SK-N-SH treated with all-trans-retinoic acid at 6 μM for 48 hours (cell line): Measurements from ENCODE around the gene LRRC23.
"Not testable (repeated sequence)": the region's sequence is repeated elsewhere in the genome, so short reads cannot be mapped to it uniquely, and the experiment has no call there.

Source experiments
- ATAC-seq: fragments of 200-7000 bp; cut with Tn5 transposase; 3 replicates; pipeline ENCODE4 v1.9.1; 2020; ENCODE audit warnings: mild to moderate bottlenecking, moderate library complexity
- ARNTL ChIP-seq: fragments of 450-650 bp; formaldehyde crosslinking; IDR thresholded peaks from 2 replicates; pipeline ENCODE4 v1.5.0; 2020; ENCODE audit warnings: low read depth, mild to moderate bottlenecking, moderate library complexity, borderline replicate concordance
- BACH2 ChIP-seq: fragments of 250-450 bp; sonication (Bioruptor Pico); IDR thresholded peaks from 2 replicates; pipeline ENCODE4 v1.9.0; 2021; ENCODE audit warnings: mild to moderate bottlenecking, borderline replicate concordance
- ESRRG ChIP-seq: fragments of 250-450 bp; sonication (Bioruptor Pico); IDR thresholded peaks from 2 replicates; pipeline ENCODE4 v1.6.1; 2021; ENCODE audit warnings: mild to moderate bottlenecking
- GLIS3 ChIP-seq: fragments of 250-450 bp; sonication (Bioruptor Pico); IDR thresholded peaks from 2 replicates; pipeline ENCODE4 v1.5.0; 2020; ENCODE audit warnings: mild to moderate bottlenecking, moderate library complexity
- ISL1 ChIP-seq: fragments of 250-450 bp; sonication (Bioruptor Pico); IDR thresholded peaks from 2 replicates; pipeline ENCODE4 v2.1.2; 2022; ENCODE audit warnings: mild to moderate bottlenecking, moderate library complexity
- PPARA ChIP-seq: fragments of 250-450 bp; sonication (Bioruptor Pico); IDR thresholded peaks from 2 replicates; pipeline ENCODE4 v1.5.0; 2020; ENCODE audit warnings: mild to moderate bottlenecking, borderline replicate concordance
- RARB ChIP-seq: fragments of 250-450 bp; sonication (Bioruptor Pico); IDR thresholded peaks from 2 replicates; pipeline ENCODE4 v1.8.0; 2021; ENCODE audit warnings: mild to moderate bottlenecking, moderate library complexity
- SNAI2 ChIP-seq: fragments of 250-450 bp; sonication (Bioruptor Pico); IDR thresholded peaks from 2 replicates; pipeline ENCODE4 v1.5.0; 2020; ENCODE audit warnings: mild to moderate bottlenecking, moderate library complexity
- TCF4 ChIP-seq: fragments of 250-450 bp; sonication (Bioruptor Pico); IDR thresholded peaks from 2 replicates; pipeline ENCODE4 v1.8.0; 2021; ENCODE audit warnings: mild to moderate bottlenecking, moderate library complexity, borderline replicate concordance
- TOX ChIP-seq: fragments of 250-450 bp; sonication (Bioruptor Pico); IDR thresholded peaks from 2 replicates; pipeline ENCODE4 v1.8.0; 2021; ENCODE audit warnings: mild to moderate bottlenecking, moderate library complexity, borderline replicate concordance
- ZC3H10 ChIP-seq: fragments of 250-450 bp; sonication (Bioruptor Pico); IDR thresholded peaks from 2 replicates; pipeline ENCODE4 v1.5.1; 2021; ENCODE audit warnings: mild to moderate bottlenecking, moderate library complexity
- ZFP3 ChIP-seq: fragments of 250-450 bp; sonication (Bioruptor Pico); IDR thresholded peaks from 2 replicates; pipeline ENCODE4 v1.5.0; 2020; ENCODE audit warnings: mild to moderate bottlenecking, moderate library complexity
- ZNF565 ChIP-seq: fragments of 450-650 bp; formaldehyde crosslinking; conservative IDR thresholded peaks from 2 replicates; pipeline ENCODE4 v1.5.0; 2020; ENCODE audit warnings: low read depth, mild to moderate bottlenecking, moderate library complexity
- ZNF8 ChIP-seq: fragments of 450-650 bp; formaldehyde crosslinking; IDR thresholded peaks from 2 replicates; pipeline ENCODE4 v1.5.0; 2020; ENCODE audit warnings: mild to moderate bottlenecking, moderate library complexity
- TF ChIP-seq, protein P1 (sequence below): fragments of 250-450 bp; sonication (Bioruptor Pico); IDR thresholded peaks from 2 replicates; pipeline ENCODE4 v1.8.0; 2021; ENCODE audit warnings: low read depth, mild to moderate bottlenecking, moderate library complexity, borderline replicate concordance
- TF ChIP-seq, protein P2 (sequence below): fragments of 250-450 bp; sonication (Bioruptor Pico); IDR thresholded peaks from 2 replicates; pipeline ENCODE4 v1.5.1; 2021; ENCODE audit warnings: mild to moderate bottlenecking, moderate library complexity
- TF ChIP-seq, protein P3 (sequence below): fragments of 250-450 bp; sonication (Bioruptor Pico); IDR thresholded peaks from 2 replicates; pipeline ENCODE4 v1.5.1; 2020; ENCODE audit warnings: low read depth, mild to moderate bottlenecking, moderate library complexity
- TF ChIP-seq, protein P4 (sequence below): fragments of 250-450 bp; sonication (Bioruptor Pico); IDR thresholded peaks from 2 replicates; pipeline ENCODE4 v1.5.0; 2020; ENCODE audit warnings: mild to moderate bottlenecking, moderate library complexity

LRRC23 gene

DNA sequence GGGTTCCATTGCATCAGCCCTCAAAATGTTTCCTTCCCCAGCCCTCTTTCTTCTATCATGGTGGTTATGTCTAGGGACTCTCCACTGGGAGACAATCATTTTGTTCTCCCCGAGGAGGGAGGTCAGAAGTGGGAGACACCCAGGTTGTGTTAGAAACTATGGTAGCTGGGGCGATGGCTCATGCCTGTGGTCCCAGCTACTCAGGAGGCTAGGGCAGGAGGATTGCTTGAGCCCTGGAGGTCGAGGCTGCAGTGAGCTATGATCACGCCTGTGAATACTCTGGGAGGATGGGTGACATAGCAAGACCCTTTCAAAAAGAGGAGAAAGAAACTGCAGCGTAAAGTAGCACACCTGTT lies 13.0 kb upstream of the LRRC23 start:
- ATAC-seq = peak; percentile 21
- TF ChIP-seq ARNTL (CRISPR knock-in tag) = no peak
- TF ChIP-seq, protein P1, sequence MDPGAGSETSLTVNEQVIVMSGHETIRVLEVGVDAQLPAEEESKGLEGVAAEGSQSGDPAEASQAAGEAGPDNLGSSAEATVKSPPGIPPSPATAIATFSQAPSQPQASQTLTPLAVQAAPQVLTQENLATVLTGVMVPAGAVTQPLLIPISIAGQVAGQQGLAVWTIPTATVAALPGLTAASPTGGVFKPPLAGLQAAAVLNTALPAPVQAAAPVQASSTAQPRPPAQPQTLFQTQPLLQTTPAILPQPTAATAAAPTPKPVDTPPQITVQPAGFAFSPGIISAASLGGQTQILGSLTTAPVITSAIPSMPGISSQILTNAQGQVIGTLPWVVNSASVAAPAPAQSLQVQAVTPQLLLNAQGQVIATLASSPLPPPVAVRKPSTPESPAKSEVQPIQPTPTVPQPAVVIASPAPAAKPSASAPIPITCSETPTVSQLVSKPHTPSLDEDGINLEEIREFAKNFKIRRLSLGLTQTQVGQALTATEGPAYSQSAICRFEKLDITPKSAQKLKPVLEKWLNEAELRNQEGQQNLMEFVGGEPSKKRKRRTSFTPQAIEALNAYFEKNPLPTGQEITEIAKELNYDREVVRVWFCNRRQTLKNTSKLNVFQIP (CRISPR knock-in tag) = no peak
- TF ChIP-seq, protein P2, sequence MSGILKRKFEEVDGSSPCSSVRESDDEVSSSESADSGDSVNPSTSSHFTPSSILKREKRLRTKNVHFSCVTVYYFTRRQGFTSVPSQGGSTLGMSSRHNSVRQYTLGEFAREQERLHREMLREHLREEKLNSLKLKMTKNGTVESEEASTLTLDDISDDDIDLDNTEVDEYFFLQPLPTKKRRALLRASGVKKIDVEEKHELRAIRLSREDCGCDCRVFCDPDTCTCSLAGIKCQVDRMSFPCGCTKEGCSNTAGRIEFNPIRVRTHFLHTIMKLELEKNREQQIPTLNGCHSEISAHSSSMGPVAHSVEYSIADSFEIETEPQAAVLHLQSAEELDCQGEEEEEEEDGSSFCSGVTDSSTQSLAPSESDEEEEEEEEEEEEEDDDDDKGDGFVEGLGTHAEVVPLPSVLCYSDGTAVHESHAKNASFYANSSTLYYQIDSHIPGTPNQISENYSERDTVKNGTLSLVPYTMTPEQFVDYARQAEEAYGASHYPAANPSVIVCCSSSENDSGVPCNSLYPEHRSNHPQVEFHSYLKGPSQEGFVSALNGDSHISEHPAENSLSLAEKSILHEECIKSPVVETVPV (CRISPR knock-in tag) = no peak
- no peak for TF ChIP-seq GLIS3 (CRISPR knock-in tag)
- no peak for TF ChIP-seq PPARA (CRISPR knock-in tag)
- TF ChIP-seq TCF4 = no peak

DNA sequence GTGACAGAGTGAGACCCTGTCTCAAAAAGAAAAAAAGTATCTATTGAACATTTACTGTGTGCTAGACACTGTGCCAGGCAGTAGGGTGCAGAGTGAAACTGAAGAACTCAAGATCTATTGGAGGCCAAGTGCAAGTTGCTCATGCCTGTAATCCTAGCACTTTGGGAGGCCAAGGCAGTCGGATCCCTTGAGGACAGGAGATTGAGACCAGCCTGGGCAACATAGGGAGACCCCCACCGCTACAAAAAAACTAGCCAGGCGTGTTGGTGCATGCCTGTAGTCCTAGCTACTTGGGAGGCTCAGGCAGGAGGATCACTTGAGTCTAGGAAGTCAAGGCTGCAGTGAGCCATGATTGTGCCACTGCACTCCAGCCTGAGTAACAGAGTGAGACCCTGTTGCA lies 11.9 kb upstream of the LRRC23 start:
- not testable (repeated sequence) for ATAC-seq

DNA sequence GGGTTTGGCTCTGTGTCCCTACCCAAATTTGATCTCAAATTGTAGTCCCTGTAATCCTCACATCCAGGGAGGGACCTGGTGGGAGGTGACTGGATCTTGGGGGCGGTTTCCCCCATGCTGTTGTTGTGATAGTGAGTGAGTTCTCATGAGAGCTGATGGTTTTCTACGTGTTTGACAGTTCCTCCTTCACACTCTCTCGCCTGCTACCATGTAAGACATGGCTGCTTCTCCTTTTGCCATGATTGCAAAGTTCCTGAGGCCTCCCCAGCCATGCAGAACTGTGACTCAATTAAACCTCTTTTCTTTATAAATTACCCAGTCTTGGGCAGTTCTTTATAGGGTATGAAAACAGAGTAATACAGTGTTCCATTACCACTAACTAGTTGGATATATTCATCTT lies 10.3 kb upstream of the LRRC23 start:
- TF ChIP-seq, protein P3, sequence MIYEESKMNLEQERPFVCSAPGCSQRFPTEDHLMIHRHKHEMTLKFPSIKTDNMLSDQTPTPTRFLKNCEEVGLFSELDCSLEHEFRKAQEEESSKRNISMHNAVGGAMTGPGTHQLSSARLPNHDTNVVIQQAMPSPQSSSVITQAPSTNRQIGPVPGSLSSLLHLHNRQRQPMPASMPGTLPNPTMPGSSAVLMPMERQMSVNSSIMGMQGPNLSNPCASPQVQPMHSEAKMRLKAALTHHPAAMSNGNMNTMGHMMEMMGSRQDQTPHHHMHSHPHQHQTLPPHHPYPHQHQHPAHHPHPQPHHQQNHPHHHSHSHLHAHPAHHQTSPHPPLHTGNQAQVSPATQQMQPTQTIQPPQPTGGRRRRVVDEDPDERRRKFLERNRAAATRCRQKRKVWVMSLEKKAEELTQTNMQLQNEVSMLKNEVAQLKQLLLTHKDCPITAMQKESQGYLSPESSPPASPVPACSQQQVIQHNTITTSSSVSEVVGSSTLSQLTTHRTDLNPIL = no peak
- TF ChIP-seq ISL1 (CRISPR knock-in tag) = no peak
- TF ChIP-seq GLIS3 (CRISPR knock-in tag) = no peak
- TF ChIP-seq ZNF8 (CRISPR knock-in tag) = no peak
- no peak for TF ChIP-seq RARB (CRISPR knock-in tag)
- no peak for TF ChIP-seq ZFP3
- no peak for TF ChIP-seq ZC3H10
- ATAC-seq = no peak

DNA sequence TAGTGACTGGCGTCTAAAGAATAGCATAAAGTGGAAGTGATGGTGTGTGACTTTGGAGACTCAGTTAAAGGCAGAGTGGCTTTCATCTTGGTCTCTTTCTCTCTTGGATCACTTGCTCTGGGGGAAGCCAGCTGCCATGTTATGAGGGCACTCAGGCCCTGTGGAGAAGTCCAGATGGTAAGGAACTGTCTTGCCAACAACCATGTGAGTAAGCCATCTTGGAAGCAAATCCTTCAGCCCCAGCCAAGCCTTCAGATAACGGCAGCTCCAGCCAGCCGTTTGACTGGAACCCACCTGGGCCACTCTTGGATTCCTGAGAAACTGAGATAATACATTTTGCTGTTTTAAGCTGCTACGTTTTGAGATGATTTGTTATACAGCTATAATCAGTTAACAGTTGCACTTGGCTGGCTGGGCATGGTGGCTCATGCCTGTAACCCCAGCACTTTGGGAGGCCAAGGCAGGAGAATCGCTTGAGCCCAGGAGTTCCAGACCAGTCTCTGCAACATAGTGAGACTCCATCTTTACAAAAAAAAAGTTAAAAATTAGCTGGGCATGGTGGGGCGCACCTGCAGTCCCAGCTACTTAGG lies 7.7 kb upstream of the LRRC23 start:
- TF ChIP-seq ZNF565 (CRISPR knock-in tag) (no peak), ZC3H10 (no peak), ZFP3 (no peak), ZNF8 (CRISPR knock-in tag) (no peak), SNAI2 (CRISPR knock-in tag) (no peak), ESRRG (no peak), TOX (CRISPR knock-in tag) (no peak), BACH2 (no peak)
- TF ChIP-seq, protein P1 (CRISPR knock-in tag) = no peak
- TF ChIP-seq, protein P4, sequence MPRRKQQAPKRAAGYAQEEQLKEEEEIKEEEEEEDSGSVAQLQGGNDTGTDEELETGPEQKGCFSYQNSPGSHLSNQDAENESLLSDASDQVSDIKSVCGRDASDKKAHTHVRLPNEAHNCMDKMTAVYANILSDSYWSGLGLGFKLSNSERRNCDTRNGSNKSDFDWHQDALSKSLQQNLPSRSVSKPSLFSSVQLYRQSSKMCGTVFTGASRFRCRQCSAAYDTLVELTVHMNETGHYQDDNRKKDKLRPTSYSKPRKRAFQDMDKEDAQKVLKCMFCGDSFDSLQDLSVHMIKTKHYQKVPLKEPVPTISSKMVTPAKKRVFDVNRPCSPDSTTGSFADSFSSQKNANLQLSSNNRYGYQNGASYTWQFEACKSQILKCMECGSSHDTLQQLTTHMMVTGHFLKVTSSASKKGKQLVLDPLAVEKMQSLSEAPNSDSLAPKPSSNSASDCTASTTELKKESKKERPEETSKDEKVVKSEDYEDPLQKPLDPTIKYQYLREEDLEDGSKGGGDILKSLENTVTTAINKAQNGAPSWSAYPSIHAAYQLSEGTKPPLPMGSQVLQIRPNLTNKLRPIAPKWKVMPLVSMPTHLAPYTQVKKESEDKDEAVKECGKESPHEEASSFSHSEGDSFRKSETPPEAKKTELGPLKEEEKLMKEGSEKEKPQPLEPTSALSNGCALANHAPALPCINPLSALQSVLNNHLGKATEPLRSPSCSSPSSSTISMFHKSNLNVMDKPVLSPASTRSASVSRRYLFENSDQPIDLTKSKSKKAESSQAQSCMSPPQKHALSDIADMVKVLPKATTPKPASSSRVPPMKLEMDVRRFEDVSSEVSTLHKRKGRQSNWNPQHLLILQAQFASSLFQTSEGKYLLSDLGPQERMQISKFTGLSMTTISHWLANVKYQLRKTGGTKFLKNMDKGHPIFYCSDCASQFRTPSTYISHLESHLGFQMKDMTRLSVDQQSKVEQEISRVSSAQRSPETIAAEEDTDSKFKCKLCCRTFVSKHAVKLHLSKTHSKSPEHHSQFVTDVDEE = no peak
- TF ChIP-seq, protein P2 (CRISPR knock-in tag) = no peak
- TF ChIP-seq, all 23 proteins: peak for 0
- ATAC-seq = no peak; the same call in 2 of the 3 replicates
